ENCODE results near the gene DTL.

DNA sequence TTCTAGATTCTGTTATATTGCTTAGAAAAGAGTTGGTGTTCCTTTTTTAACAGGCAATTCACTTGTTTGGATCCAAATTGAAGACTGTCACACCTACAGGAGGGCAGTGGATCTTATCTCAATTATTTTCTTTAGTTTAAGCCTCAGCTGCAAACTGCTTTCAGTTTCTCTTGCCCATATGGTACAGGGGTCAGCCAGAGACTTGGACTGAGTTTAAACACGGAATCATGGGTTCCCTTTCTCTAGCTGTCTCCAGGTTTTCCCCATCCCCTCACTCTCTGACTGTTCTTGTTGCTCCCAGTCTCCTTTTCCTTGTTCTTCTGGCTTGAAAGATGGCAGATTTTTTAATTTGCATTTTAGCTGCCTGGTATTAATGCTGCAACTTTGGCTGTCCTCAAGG lies 18.4 kb downstream of the DTL start:
- TF ChIP-seq, protein P1, sequence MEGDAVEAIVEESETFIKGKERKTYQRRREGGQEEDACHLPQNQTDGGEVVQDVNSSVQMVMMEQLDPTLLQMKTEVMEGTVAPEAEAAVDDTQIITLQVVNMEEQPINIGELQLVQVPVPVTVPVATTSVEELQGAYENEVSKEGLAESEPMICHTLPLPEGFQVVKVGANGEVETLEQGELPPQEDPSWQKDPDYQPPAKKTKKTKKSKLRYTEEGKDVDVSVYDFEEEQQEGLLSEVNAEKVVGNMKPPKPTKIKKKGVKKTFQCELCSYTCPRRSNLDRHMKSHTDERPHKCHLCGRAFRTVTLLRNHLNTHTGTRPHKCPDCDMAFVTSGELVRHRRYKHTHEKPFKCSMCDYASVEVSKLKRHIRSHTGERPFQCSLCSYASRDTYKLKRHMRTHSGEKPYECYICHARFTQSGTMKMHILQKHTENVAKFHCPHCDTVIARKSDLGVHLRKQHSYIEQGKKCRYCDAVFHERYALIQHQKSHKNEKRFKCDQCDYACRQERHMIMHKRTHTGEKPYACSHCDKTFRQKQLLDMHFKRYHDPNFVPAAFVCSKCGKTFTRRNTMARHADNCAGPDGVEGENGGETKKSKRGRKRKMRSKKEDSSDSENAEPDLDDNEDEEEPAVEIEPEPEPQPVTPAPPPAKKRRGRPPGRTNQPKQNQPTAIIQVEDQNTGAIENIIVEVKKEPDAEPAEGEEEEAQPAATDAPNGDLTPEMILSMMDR (IDR thresholded peaks at IDR 0.05), result no peak
- no peak for TF ChIP-seq POLR2A (IDR thresholded peaks at IDR 0.05; ENCODE audit: low read depth)
